Mammary epithelial cell (primary cell): ENCODE measurements around the gene SDF2L1.

Source experiments
- EZH2 ChIP-seq: IDR thresholded peaks from 2 replicates; pipeline ENCODE4 v1.6.1; 2012; ENCODE audit warnings: low read length, inconsistent platforms, borderline replicate concordance
- TF ChIP-seq, protein P1 (sequence below), 2 donors: IDR thresholded peaks in 1 of 2; conservative IDR thresholded peaks in 1 of 2; 2 replicates each; pipeline ENCODE4 v1.5.1; 2011 to 2012; ENCODE audit warnings: inconsistent platforms in 2 of 2, low read length in 2 of 2, mild to moderate bottlenecking in 2 of 2, control low read depth in 1 of 2, low read depth in 1 of 2; ENCODE audit not compliant: insufficient read depth in 1 of 2; ENCODE audit errors: extremely low read depth in 1 of 2

- TF ChIP-seq, protein P1, sequence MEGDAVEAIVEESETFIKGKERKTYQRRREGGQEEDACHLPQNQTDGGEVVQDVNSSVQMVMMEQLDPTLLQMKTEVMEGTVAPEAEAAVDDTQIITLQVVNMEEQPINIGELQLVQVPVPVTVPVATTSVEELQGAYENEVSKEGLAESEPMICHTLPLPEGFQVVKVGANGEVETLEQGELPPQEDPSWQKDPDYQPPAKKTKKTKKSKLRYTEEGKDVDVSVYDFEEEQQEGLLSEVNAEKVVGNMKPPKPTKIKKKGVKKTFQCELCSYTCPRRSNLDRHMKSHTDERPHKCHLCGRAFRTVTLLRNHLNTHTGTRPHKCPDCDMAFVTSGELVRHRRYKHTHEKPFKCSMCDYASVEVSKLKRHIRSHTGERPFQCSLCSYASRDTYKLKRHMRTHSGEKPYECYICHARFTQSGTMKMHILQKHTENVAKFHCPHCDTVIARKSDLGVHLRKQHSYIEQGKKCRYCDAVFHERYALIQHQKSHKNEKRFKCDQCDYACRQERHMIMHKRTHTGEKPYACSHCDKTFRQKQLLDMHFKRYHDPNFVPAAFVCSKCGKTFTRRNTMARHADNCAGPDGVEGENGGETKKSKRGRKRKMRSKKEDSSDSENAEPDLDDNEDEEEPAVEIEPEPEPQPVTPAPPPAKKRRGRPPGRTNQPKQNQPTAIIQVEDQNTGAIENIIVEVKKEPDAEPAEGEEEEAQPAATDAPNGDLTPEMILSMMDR (conservative IDR thresholded peaks at IDR 0.05 in 1 of 2, IDR thresholded peaks at IDR 0.05 in 1 of 2; ENCODE audit: extremely low read depth in 1 of 2, insufficient read depth in 1 of 2, low read depth in 1 of 2, low read length in 2 of 2): no peak
- no peak for TF ChIP-seq EZH2
These were observed 5.4 kb upstream of the SDF2L1 start for GRCh38 chr22:21636629-21637218.
